Stimulated activated CD8-positive, alpha-beta memory T cell treated with anti-CD3 and anti-CD28 coated beads, Interleukin-7, amount 100 ng/mL, for 48 hours (primary cell): ENCODE measurements around the gene ALPK3.

Source experiments
- DNase-seq, 2 donors: peaks; one replicate each; pipeline ENCODE4 v3.0.0-alpha.2; 2020; ENCODE audit warnings: low read depth in 1 of 2; ENCODE audit errors: extremely low read depth in 1 of 2

ALPK3 gene

DNA sequence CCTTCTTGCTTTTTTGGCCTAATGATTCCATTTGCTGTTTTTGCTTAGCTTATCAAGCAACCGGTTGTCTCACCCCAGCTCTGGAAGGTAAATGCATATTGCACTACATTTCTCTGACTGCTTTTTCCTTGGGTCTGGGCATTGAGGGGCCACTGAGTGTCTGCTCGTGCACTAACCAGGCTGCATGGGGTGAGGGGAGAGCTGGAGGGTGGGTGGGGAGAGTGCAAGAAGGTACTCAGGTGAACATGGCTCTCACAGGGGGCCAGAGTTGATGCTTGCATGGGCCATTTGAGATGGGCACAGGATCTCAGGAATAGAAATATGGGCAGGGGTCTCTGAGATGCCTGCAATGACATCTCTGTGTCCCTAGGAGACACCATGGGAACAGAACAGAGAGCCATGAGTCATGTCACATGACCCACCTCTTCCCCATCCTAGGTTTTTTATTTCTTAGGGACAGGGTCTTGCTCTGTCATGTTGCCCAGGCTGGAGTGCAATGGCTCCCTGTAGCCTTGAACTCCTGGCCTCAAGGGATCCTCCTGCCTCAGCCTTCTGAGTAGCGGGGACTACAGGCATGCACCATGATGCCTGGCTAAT, 6.2 kb downstream of the ALPK3 start:
- DNase-seq = no peak

DNA sequence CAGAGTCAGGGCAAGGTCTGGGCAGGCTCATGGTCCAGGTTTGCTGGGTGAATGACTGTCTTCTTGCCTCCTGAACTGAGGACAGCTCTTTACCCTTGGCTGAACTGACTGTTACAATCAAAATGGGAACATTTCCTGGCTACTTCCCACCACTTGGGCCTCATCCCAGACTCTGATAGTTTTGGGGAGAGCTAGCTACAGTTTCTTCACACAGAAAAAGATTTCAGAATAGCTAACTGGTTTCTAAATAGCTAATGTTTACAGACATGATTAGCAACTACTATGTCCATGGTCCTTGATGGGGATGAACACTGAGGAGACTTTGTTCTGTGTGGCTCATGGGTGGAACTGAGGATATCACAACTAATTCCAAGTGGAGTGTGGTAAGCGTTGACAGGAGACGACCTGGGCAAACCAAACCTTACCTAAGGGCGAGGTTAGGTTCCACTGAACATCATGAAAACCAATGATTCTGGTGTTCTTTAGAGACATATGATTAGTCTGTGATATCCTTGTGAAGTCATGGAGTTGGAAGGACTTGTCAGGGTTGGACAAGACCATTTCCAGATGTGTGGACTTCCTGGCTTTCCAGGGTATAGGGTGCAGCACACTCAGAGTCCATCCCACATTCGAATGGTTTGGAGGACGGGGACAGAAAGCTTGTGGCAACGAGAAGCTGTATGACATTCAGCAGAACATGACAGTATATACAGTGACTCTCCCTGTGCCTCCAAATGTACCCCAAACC, 7.3 kb downstream of the ALPK3 start:
- no peak for DNase-seq

- no peak for DNase-seq
Measured at GRCh38 chr15:84826369-84826823, 9.2 kb downstream of the ALPK3 start.

- DNase-seq = no peak
Measured at GRCh38 chr15:84827246-84827645, 10.1 kb downstream of the ALPK3 start.

- no peak for DNase-seq
Measured at GRCh38 chr15:84828086-84828908, 11.1 kb downstream of the ALPK3 start.

- no peak for DNase-seq
Measured at GRCh38 chr15:84829428-84829827, 12.3 kb downstream of the ALPK3 start.

- no peak for DNase-seq
Measured at GRCh38 chr15:84830036-84830435, 12.9 kb downstream of the ALPK3 start.

GRCh38 chr15:84831028-84831427, 13.9 kb downstream of the ALPK3 start:
- no peak for DNase-seq

DNA sequence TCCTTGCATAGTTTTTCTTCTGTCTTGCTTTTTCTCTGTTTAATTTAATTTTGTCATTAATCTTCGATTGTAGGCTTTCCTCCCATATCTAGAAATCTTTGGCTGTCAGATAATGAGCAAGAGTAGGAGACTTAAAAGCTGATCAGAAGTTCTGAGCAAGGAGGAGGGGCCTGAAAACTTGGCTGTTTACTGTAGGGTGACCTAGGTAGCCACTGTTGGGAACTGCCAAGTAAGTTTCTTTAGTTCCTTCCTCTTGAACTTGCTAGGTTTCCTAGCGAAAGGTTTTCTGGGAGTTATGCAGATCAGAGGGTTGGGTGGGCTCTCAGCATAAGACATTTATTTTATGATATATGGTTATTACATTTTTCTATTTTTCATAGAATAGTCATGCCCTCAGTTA, 14.5 kb downstream of the ALPK3 start:
- DNase-seq = no peak

DNA sequence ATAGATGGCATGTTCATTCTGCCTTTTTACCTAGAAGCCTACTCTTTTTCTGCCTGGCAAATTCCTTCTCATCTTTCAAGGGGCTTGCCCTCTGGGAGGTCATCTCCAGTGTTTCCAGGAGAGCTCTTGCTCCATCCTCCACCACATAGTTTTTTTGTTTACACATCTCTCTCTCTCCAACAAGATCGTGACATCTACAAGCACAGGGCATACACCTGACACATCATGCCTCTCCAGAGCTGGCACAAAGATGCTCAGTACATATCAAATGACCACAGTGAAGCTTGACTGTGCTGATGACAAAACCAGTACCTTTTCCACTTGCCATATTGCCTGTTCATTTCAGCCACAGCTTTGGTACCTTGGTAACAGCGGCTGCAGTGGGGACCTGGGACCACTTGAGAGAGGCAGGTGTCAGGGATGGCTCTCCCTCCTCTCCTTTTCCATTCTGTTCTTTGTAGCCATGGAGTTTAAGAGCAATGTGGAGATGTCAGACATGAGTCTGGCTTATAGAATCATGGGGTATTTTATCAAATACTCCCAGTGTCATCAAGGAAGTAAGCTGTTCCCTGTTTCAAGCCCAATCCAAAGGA, 15.4 kb downstream of the ALPK3 start:
- DNase-seq = no peak

DNA sequence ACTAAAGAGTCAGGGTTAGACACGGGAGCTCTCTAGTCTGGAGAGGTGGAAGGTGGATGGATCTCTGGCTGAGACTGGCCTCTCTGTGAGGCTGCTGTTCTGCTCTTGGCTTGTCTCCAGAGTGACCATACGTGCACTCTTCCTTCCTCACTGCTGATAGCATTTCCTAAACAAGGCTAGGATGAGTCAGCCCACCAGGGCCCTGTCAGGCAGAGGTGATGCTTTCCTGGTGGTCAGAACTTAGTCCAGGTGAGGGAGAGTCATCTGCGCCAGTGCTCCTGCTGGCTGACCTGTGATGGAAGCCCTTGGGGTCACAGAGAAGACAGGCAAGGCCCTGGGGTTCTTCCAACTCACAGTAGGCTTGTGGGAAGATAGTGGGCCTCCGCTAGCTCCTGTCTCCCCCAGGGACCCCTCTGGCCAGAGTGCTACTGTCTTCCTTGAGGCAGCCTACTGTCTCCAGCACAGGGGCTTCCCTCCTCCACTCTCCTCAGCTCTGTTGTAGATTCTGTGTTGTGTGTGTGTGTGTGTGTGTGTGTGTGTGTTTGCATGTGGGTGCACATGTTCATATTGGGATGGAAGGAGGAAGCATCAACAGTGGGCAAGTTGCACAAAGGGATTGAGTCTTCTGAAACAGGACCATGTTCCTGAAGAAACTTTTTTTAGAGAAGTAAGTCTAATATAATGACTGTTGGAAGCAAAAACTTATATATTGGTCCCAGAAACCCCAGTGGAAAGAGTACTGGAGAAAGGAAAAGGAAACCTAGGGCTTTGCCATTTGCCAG, 16.5 kb downstream of the ALPK3 start:
- DNase-seq = no peak

DNA sequence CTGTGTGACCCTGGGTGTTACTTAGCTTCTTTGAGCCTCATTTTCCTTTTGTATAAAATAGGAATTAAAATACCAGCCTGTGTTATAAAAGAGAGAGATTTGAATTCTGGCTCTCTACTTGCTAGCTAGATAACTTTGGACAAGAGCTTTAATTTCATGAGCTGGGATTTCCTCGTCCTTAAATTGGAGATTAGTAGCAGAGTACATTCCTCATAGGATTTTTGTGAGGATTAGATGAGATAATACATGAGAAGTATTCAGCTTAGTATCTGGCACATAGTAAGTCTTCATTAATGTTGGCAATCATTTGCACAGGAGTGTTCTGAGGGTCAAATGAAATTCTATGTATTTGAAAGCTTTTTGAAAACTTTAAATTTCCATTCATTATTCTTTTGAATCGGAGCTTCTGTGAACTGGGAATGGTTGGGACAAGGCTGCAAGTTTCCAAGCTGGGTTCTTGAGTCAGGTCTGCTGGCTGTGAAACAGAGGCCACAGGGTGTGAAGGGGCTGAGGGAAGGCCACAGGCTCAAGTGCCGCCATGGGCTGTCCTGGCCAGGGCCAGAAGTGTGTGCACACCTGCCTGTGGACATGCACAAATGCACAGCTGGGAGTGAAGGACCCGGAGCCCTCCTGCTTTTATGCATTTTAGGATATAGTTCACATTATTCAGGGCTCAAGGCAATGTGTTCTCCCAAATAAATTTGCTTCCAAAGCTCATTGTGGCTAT, 17.2 kb downstream of the ALPK3 start:
- DNase-seq = no peak

GRCh38 chr15:84834969-84835368, 17.8 kb downstream of the ALPK3 start:
- no peak for DNase-seq

- DNase-seq = no peak
Measured at GRCh38 chr15:84835661-84836337, 18.6 kb downstream of the ALPK3 start.

- DNase-seq = no peak
Measured at GRCh38 chr15:84836844-84837243, 19.7 kb downstream of the ALPK3 start.

- DNase-seq = no peak
Measured at GRCh38 chr15:84839714-84840113, 22.6 kb downstream of the ALPK3 start.

DNA sequence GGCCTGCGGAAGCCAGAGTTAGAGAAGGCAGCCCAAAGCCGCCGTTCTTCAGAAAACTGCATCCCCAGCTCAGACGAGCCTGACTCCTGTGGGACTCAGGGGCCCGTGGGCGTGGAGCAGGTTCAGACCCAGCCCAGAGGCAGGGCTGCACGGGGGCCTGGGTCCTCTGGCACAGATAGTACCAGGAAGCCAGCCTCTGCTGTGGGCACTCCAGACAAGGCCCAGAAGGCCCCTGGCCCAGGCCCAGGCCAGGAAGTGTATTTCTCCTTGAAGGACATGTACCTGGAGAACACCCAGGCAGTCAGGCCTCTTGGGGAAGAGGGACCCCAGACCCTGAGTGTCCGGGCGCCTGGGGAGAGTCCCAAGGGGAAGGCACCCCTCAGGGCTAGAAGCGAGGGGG, 23.1 kb downstream of the ALPK3 start:
- DNase-seq = no peak

DNA sequence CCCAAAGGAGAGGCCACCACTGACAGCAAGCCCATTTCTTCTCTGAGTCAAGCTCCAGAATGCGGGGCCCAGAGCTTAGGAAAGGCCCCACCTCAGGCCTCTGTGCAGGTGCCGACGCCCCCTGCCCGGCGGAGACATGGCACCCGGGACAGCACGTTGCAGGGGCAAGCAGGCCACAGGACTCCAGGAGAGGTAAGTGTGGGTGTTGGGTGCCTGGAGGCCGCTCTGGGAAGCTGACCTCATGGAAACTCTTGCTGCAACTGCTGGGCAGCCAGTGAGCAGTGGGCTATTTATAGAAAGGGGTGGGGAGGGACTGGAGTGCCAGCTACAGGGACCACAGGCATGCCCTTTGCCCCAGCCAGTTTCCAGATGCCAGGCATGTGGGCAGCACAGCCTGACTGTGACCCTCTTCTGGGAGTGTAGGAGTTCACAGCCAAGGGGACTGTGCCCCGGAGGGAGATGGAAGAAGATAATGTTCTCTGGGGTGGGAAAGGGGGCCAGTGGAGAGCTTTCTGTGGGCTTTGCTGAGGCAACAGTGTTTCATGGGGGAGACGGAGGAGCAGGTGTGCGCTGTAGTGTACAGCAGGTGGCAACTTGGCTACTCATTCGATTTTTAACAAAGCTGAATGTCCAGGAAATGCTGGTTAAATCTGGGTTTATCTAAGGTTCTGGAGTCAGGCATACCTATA, 23.7 kb downstream of the ALPK3 start:
- DNase-seq = no peak

- DNase-seq = no peak
Measured at GRCh38 chr15:84842781-84843180, 25.6 kb downstream of the ALPK3 start.
